H1 (cell line): ENCODE data around the gene STEAP1. TPM values are rescaled to one million over a fixed set of nuclear protein-coding genes. Genes with fewer than 3 reads are reported as not detected.

ENCODE experiments used
- CTCF ChIA-PET: fragments of 300-600 bp; sonication (Branson Sonifier 250); formaldehyde crosslinking; loops from one replicate; lab custom pipeline; 2021; ENCODE audit not compliant: partially characterized antibody; lab: Charles Lee
- POLR2A ChIA-PET: fragments of 300-600 bp; sonication (Branson Sonifier 250); formaldehyde crosslinking; loops from one replicate; lab custom pipeline; 2021; ENCODE audit warnings: inconsistent platforms; ENCODE audit not compliant: partially characterized antibody; lab: Charles Lee
- DNase-seq, 2 experiments: peaks; one replicate each; pipeline versions ENCODE4 v3.0.0 to v3.0.0-alpha.2; 2010 to 2022; ENCODE audit warnings: low spot score in 2 of 2, low read depth in 1 of 2, mixed read lengths in 1 of 2
- FAIRE-seq: peaks from 2 replicates; lab custom pipeline; 2011; peaks lifted over from hg19 to GRCh38; lab: Jason Lieb, UNC
- H2AFZ ChIP-seq: 2 replicates; pipeline ENCODE4 v1.8.1; 2012; ENCODE audit warnings: low read length, inconsistent platforms
- H2AK5ac ChIP-seq: 2 replicates; pipeline ENCODE4 v1.6.1; 2013; ENCODE audit warnings: low read depth, low read length
- H2BK120ac ChIP-seq: replicated peaks from 2 replicates; pipeline ENCODE3; 2013; ENCODE audit warnings: low read depth, low read length, inconsistent platforms
- H2BK12ac ChIP-seq: 2 replicates; pipeline ENCODE4 v1.6.1; 2013; ENCODE audit warnings: low read depth, low read length
- H2BK15ac ChIP-seq: 2 replicates; pipeline ENCODE4 v1.6.1; 2013; ENCODE audit warnings: low read length
- H2BK20ac ChIP-seq: 2 replicates; pipeline ENCODE4 v1.6.1; 2013; ENCODE audit warnings: low read length
- H2BK5ac ChIP-seq: 2 replicates; pipeline ENCODE4 v1.6.1; 2013; ENCODE audit warnings: low read depth, low read length
- H3K14ac ChIP-seq: 2 replicates; pipeline ENCODE4 v1.6.1; 2013; ENCODE audit warnings: inconsistent platforms; ENCODE audit not compliant: insufficient read length
- H3K18ac ChIP-seq: 2 replicates; pipeline ENCODE4 v1.6.1; 2013; ENCODE audit warnings: low read length; ENCODE audit errors: extremely low read depth
- H3K23ac ChIP-seq: 2 replicates; pipeline ENCODE4 v1.6.1; 2013; ENCODE audit warnings: inconsistent platforms; ENCODE audit not compliant: insufficient read length
- H3K23me2 ChIP-seq: 2 replicates; pipeline ENCODE4 v1.6.1; 2013; ENCODE audit warnings: low read depth, low read length
- H3K27ac ChIP-seq: 2 replicates; pipeline ENCODE4 v1.6.1; 2011; ENCODE audit warnings: low read depth, low read length, inconsistent platforms
- H3K27me3 ChIP-seq, 4 experiments: replicated peaks in 1 of 4; 1 replicate in 1 of 4; 2 replicates in 3 of 4; pipeline versions ENCODE4 v1.6.1 to v1.8.1; 2011 to 2013; ENCODE audit warnings: low read length in 3 of 4, mild to moderate bottlenecking in 3 of 4, inconsistent platforms in 2 of 4, mixed read lengths in 2 of 4, moderate library complexity in 1 of 4; ENCODE audit not compliant: control insufficient read depth in 3 of 4, insufficient read depth in 3 of 4; ENCODE audit errors: extremely low read depth in 1 of 4
- H3K36me3 ChIP-seq, 4 experiments: 2 replicates each; pipeline versions ENCODE4 v1.6.1 to v1.8.1; 2011 to 2013; ENCODE audit warnings: mild to moderate bottlenecking in 4 of 4, low read length in 3 of 4, moderate library complexity in 2 of 4, control low read depth in 1 of 4, inconsistent platforms in 1 of 4; ENCODE audit not compliant: insufficient read depth in 4 of 4, control insufficient read depth in 2 of 4
- H3K4ac ChIP-seq: replicated peaks from 2 replicates; pipeline ENCODE3; 2013; ENCODE audit warnings: low read length, low read depth, mixed read lengths, inconsistent platforms; ENCODE audit not compliant: insufficient read length
- H3K4me1 ChIP-seq, 4 experiments: replicated peaks in 1 of 4; 1 replicate in 1 of 4; 2 replicates in 3 of 4; pipeline versions ENCODE4 v1.6.1 to v1.8.1; 2011 to 2013; ENCODE audit warnings: low read length in 3 of 4, inconsistent platforms in 2 of 4, mixed read lengths in 1 of 4; ENCODE audit not compliant: insufficient read depth in 4 of 4, control insufficient read depth in 3 of 4
- H3K4me2 ChIP-seq, 2 experiments: 2 replicates each; pipeline versions ENCODE4 v1.6.1 to v1.8.1; 2011 to 2013; ENCODE audit warnings: low read depth in 2 of 2, low read length in 2 of 2, control low read depth in 1 of 2, inconsistent platforms in 1 of 2, mild to moderate bottlenecking in 1 of 2; ENCODE audit not compliant: insufficient read depth in 1 of 2
- H3K4me3 ChIP-seq, 4 experiments: fragments of 200-600, 300-600 bp in 1 of 4; sonication (generic), shearing (Covaris generic), sonication (Bioruptor Twin) in 1 of 4; 2 replicates each; pipeline versions ENCODE4 v1.5.1 to v1.8.1; 2011 to 2016; ENCODE audit warnings: low read length in 4 of 4, low read depth in 3 of 4, control low read depth in 2 of 4, inconsistent platforms in 2 of 4, mild to moderate bottlenecking in 2 of 4, mixed read lengths in 1 of 4, moderate library complexity in 1 of 4; ENCODE audit not compliant: insufficient read depth in 2 of 4; ENCODE audit errors: extremely low read depth in 1 of 4
- H3K56ac ChIP-seq: replicated peaks from 2 replicates; pipeline ENCODE3; 2013; ENCODE audit warnings: low read depth, mild to moderate bottlenecking, mixed read lengths, low read length, inconsistent platforms; ENCODE audit not compliant: insufficient read length
- H3K79me1 ChIP-seq: 2 replicates; pipeline ENCODE4 v1.6.1; 2013; ENCODE audit warnings: low read depth, low read length, control low read depth
- H3K79me2 ChIP-seq, 2 experiments: 2 replicates each; pipeline versions ENCODE4 v1.6.1 to v1.8.1; 2012 to 2013; ENCODE audit warnings: low read length in 2 of 2, mild to moderate bottlenecking in 2 of 2, inconsistent platforms in 1 of 2; ENCODE audit not compliant: insufficient read depth in 2 of 2, control insufficient read depth in 1 of 2
- H3K9ac ChIP-seq, 4 experiments: replicated peaks in 1 of 4; 1 replicate in 1 of 4; 2 replicates in 3 of 4; pipeline versions ENCODE4 v1.6.1 to v1.8.1; 2011 to 2013; ENCODE audit warnings: low read depth in 3 of 4, low read length in 3 of 4, control low read depth in 2 of 4, mild to moderate bottlenecking in 2 of 4, moderate library complexity in 2 of 4, inconsistent platforms in 1 of 4; ENCODE audit errors: extremely low read depth in 1 of 4
- H3K9me3 ChIP-seq, 2 experiments: 2 replicates each; pipeline versions ENCODE4 v1.6.1 to v1.8.1; 2012 to 2013; ENCODE audit warnings: mild to moderate bottlenecking in 2 of 2, moderate library complexity in 2 of 2, control low read depth in 1 of 2, inconsistent platforms in 1 of 2, low read depth in 1 of 2, low read length in 1 of 2, mixed read lengths in 1 of 2; ENCODE audit not compliant: insufficient read depth in 2 of 2
- H4K20me1 ChIP-seq, 2 experiments: replicated peaks in 1 of 2; 2 replicates each; pipeline versions ENCODE3 to v1.8.1; 2011 to 2013; ENCODE audit warnings: inconsistent platforms in 2 of 2, low read length in 2 of 2, mild to moderate bottlenecking in 1 of 2; ENCODE audit not compliant: insufficient read depth in 2 of 2, control insufficient read depth in 1 of 2
- H4K5ac ChIP-seq: 2 replicates; pipeline ENCODE4 v1.6.1; 2013; ENCODE audit warnings: low read length, low read depth, mixed read lengths, inconsistent platforms; ENCODE audit not compliant: insufficient read length
- H4K8ac ChIP-seq: 2 replicates; pipeline ENCODE4 v1.8.0; 2013; ENCODE audit warnings: mild to moderate bottlenecking, moderate library complexity, low read length, inconsistent platforms; ENCODE audit not compliant: insufficient read depth; ENCODE audit errors: extremely low read depth
- H4K91ac ChIP-seq: replicated peaks from 2 replicates; pipeline ENCODE3; 2013; ENCODE audit warnings: low read length, mixed read lengths, inconsistent platforms; ENCODE audit not compliant: insufficient read length
- ATF3 ChIP-seq: IDR thresholded peaks from 2 replicates; pipeline ENCODE4 v1.6.1; 2011; ENCODE audit warnings: low read depth, mild to moderate bottlenecking, low read length; ENCODE audit not compliant: insufficient read depth
- BACH1 ChIP-seq: IDR thresholded peaks from 2 replicates; pipeline ENCODE4 v1.6.1; 2012; ENCODE audit warnings: low read length, improper control_type of control experiment
- BCL11A ChIP-seq, 2 experiments: IDR thresholded peaks; one replicate each; pipeline ENCODE4 v1.6.1; 2011; ENCODE audit warnings: low read depth in 2 of 2, low read length in 2 of 2, mild to moderate bottlenecking in 2 of 2
- CHD2 ChIP-seq: IDR thresholded peaks from 2 replicates; pipeline ENCODE4 v1.6.1; 2012; ENCODE audit warnings: low read length, improper control_type of control experiment
- CTBP2 ChIP-seq: IDR thresholded peaks from 2 replicates; pipeline ENCODE4 v1.7.0; 2011; ENCODE audit warnings: borderline replicate concordance, mild to moderate bottlenecking, moderate library complexity, mixed read lengths, low read length; ENCODE audit not compliant: insufficient read depth, insufficient read length
- HDAC6 ChIP-seq: IDR thresholded peaks from one replicate; pipeline ENCODE4 v1.7.1; 2012; ENCODE audit warnings: low read depth, mild to moderate bottlenecking, inconsistent platforms, low read length, moderate library complexity
- KDM1A ChIP-seq: fragments of 200-600, 300-600 bp; sonication (generic); IDR thresholded peaks from 2 replicates; pipeline ENCODE4 v1.7.1; 2016; ENCODE audit warnings: mild to moderate bottlenecking, low read length, borderline replicate concordance
- NRF1 ChIP-seq: IDR thresholded peaks from 2 replicates; pipeline ENCODE4 v1.6.1; 2011; ENCODE audit warnings: mild to moderate bottlenecking, low read depth, low read length, improper control_type of control experiment
- RBBP5 ChIP-seq: IDR thresholded peaks from 2 replicates; pipeline ENCODE4 v1.7.1; 2012; ENCODE audit warnings: low read depth, mild to moderate bottlenecking, inconsistent platforms, low read length, moderate library complexity, borderline replicate concordance
- RFX5 ChIP-seq: IDR thresholded peaks from 2 replicates; pipeline ENCODE4 v1.6.1; 2011; ENCODE audit warnings: low read depth, low read length, improper control_type of control experiment, borderline replicate concordance
- SAP30 ChIP-seq: fragments of 300-600 bp; sonication (generic); IDR thresholded peaks from 2 replicates; pipeline ENCODE4 v1.7.1; 2012; ENCODE audit warnings: low read length, moderate library complexity, mild to moderate bottlenecking, inconsistent platforms; ENCODE audit not compliant: insufficient read depth, insufficient replicate concordance
- SIRT6 ChIP-seq: IDR thresholded peaks from one replicate; pipeline ENCODE4 v1.7.1; 2012; ENCODE audit warnings: low read length, inconsistent platforms
- SP2 ChIP-seq: IDR thresholded peaks from 2 replicates; pipeline ENCODE4 v1.6.1; 2012; ENCODE audit warnings: mild to moderate bottlenecking, low read length, inconsistent platforms
- WGBS, 2 experiments: shearing (Covaris generic) in 1 of 2; methylation state at CpG; one replicate each; pipeline versions ENCODE4 v1.1.6 to v1.1.7; 2013 to 2015; ENCODE audit warnings: low lambda C conversion rate in 2 of 2, mixed read lengths in 2 of 2, inconsistent platforms in 1 of 2, low coverage in 1 of 2, missing lambda C conversion rate in 1 of 2; ENCODE audit not compliant: insufficient replicate concordance in 2 of 2, insufficient coverage in 1 of 2, insufficient read length in 1 of 2; ENCODE audit errors: extremely low coverage in 1 of 2, missing lambda C conversion rate in 1 of 2; 5-methylcytosine and 5-hydroxymethylcytosine counted together
- polyA plus RNA-seq, 7 experiments: library from polyadenylated mRNA; depleted of rRNA in 3 of 7; stranded (reverse) in 5 of 7; unstranded in 2 of 7; fragments of >200 nt in 5 of 7; fragments of 200-250 nt in 2 of 7; gene quantifications; 1 replicate in 5 of 7; 2 replicates in 1 of 7; 4 replicates in 1 of 7; pipeline versions ENCODE4 v1.2.1 to v1.2.3, GENCODE V29; 2011 to 2013; ENCODE audit warnings: missing spikeins in 2 of 7, mixed read lengths in 2 of 7
- total RNA-seq: library from RNA; stranded (reverse); fragmentation: NEBNext Ultra II Directional; extraction: Animal tissue kit (Norgen Biotek cat#: 25700); gene quantifications from 2 replicates; pipeline ENCODE4 v1.2.1, GENCODE V29; 2021
- TF ChIP-seq, protein P1 (sequence below): IDR thresholded peaks from 2 replicates; pipeline ENCODE4 v1.6.1; 2012; ENCODE audit warnings: inconsistent platforms

Gene STEAP1
- total and polyA plus RNA-seq, 2 of the 8 experiments (the other 6 are each of a cell fraction or from before 2014, with no cell fraction given): 9.2 to 9.5 TPM

GRCh38 chr7:90169891-90170290 is 15.6 kb downstream of the STEAP1 start:
- FAIRE-seq: no peak
- no peak for TF ChIP-seq RFX5
- TF ChIP-seq, protein P1, sequence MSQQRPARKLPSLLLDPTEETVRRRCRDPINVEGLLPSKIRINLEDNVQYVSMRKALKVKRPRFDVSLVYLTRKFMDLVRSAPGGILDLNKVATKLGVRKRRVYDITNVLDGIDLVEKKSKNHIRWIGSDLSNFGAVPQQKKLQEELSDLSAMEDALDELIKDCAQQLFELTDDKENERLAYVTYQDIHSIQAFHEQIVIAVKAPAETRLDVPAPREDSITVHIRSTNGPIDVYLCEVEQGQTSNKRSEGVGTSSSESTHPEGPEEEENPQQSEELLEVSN: no peak
- TF ChIP-seq ATF3: no peak
- no peak for TF ChIP-seq RBBP5
- TF ChIP-seq SAP30: no peak
- TF ChIP-seq CHD2: no peak
- no peak for TF ChIP-seq BCL11A (IDR thresholded peaks at IDR 0.05; ENCODE audit: low read depth in 2 of 2, low read length in 2 of 2)
- no peak for TF ChIP-seq HDAC6
- no peak for TF ChIP-seq SIRT6
- no peak for TF ChIP-seq CTBP2
- TF ChIP-seq KDM1A: no peak
- no peak for TF ChIP-seq SP2
- TF ChIP-seq NRF1: no peak
- no peak for TF ChIP-seq BACH1

More at GRCh38 chr7:90169891-90170290, 15.6 kb downstream of the STEAP1 start:
- Histone ChIP-seq H3K9ac (no peak overlapping the region), H3K4me3 (no peak overlapping the region), H3K4me2 (no peak overlapping the region), H2BK120ac (no peak overlapping the region), H3K9me3 (no peaks in the 10 kb centered on the region), H3K27ac (no peak overlapping the region), H2AFZ (no peak overlapping the region), H2AK5ac (no peak overlapping the region), H3K4me1 (no peaks in the 10 kb centered on the region), H2BK15ac (no peak overlapping the region), H3K79me1 (no peaks in the 10 kb centered on the region), H4K91ac (no peak overlapping the region), H2BK20ac (no peak overlapping the region), H4K20me1 (no peaks in the 10 kb centered on the region), H3K4ac (no peak overlapping the region), H4K8ac (no peak overlapping the region), H3K36me3 (no peaks in the 10 kb centered on the region), H2BK5ac (no peak overlapping the region), H3K23me2 (no peaks in the 10 kb centered on the region; the same call in 1 of the 2 replicates), H3K79me2 (no peaks in the 10 kb centered on the region), H3K14ac (no peak overlapping the region), H3K27me3 (no peaks in the 10 kb centered on the region), H2BK12ac (no peak overlapping the region), H4K5ac (no peak overlapping the region), H3K56ac (no peak overlapping the region), H3K23ac (no peak overlapping the region), H3K18ac (no peak overlapping the region)
- POLR2A ChIA-PET: no interaction called here
- CTCF ChIA-PET: no interaction called here
- DNase-seq: no peak
- 93% methylated on average over 1 of the region's 1 CpG; no CpG with 5 or more reads in 1 of the 2 experiments for WGBS, 2 experiments
